Liver (tissue), 9 donors: Measurements from ENCODE around the gene CELF4. TPM values are rescaled to one million over a fixed set of nuclear protein-coding genes. Genes with fewer than 3 reads are reported as not detected.

Experiments
- DNase-seq: peaks from one replicate; pipeline ENCODE4 v3.0.0-alpha.2; 2017; ENCODE audit warnings: low spot score
- H3K27ac ChIP-seq, 2 donors: one replicate each; pipeline ENCODE4 v1.7.0; 2013; ENCODE audit warnings: inconsistent platforms in 2 of 2, low read length in 2 of 2, control low read depth in 1 of 2, low read depth in 1 of 2, mild to moderate bottlenecking in 1 of 2
- H3K27me3 ChIP-seq, 4 donors: one replicate each; pipeline versions ENCODE4 v1.6.1 to v1.7.0; 2013; ENCODE audit warnings: low read length in 3 of 4, inconsistent platforms in 1 of 4, mild to moderate bottlenecking in 1 of 4, moderate library complexity in 1 of 4; ENCODE audit not compliant: control insufficient read depth in 4 of 4, insufficient read depth in 4 of 4
- H3K36me3 ChIP-seq, 4 donors: one replicate each; pipeline versions ENCODE4 v1.6.1 to v1.7.0; 2013; ENCODE audit warnings: low read length in 3 of 4, mild to moderate bottlenecking in 3 of 4, low read depth in 1 of 4, moderate library complexity in 1 of 4; ENCODE audit not compliant: control insufficient read depth in 4 of 4, insufficient read depth in 3 of 4
- H3K4me1 ChIP-seq, 4 donors: one replicate each; pipeline versions ENCODE4 v1.6.1 to v1.7.0; 2013; ENCODE audit warnings: low read length in 3 of 4, mild to moderate bottlenecking in 3 of 4, moderate library complexity in 1 of 4; ENCODE audit not compliant: control insufficient read depth in 4 of 4, insufficient read depth in 4 of 4
- H3K4me3 ChIP-seq, 3 donors: one replicate each; pipeline versions ENCODE4 v1.6.1 to v1.7.0; 2013; ENCODE audit warnings: low read length in 3 of 3, control low read depth in 1 of 3, low read depth in 1 of 3, mild to moderate bottlenecking in 1 of 3
- H3K9ac ChIP-seq, 2 donors: one replicate each; pipeline ENCODE4 v1.7.0; 2013; ENCODE audit warnings: low read length in 2 of 2, mild to moderate bottlenecking in 2 of 2, moderate library complexity in 2 of 2, control low read depth in 1 of 2, low read depth in 1 of 2
- H3K9me3 ChIP-seq, 4 donors: one replicate each; pipeline versions ENCODE4 v1.6.1 to v1.7.0; 2013; ENCODE audit warnings: low read length in 3 of 4; ENCODE audit not compliant: control insufficient read depth in 4 of 4
- ATF3 ChIP-seq: IDR thresholded peaks from 2 replicates; pipeline ENCODE4 v1.6.1; 2016; ENCODE audit warnings: antibody characterized with exemption
- CTCF ChIP-seq: fragments of 150-350 bp; IDR thresholded peaks from 2 replicates; pipeline ENCODE4 v1.5.1; 2017; ENCODE audit warnings: improper control_type of control experiment, low read depth, low read length; ENCODE audit not compliant: missing input control
- EGR1 ChIP-seq, 2 donors: IDR thresholded peaks; 2 replicates each; pipeline ENCODE4 v1.6.1; 2016 to 2018; ENCODE audit warnings: antibody characterized with exemption in 2 of 2, low read depth in 2 of 2
- FOXA1 ChIP-seq: IDR thresholded peaks from 2 replicates; pipeline ENCODE4 v1.6.1; 2016; ENCODE audit warnings: antibody characterized with exemption
- FOXA2 ChIP-seq: IDR thresholded peaks from 2 replicates; pipeline ENCODE4 v1.6.1; 2016; ENCODE audit warnings: antibody characterized with exemption
- GABPA ChIP-seq, 2 donors: IDR thresholded peaks in 1 of 2; conservative IDR thresholded peaks in 1 of 2; 2 replicates each; pipeline ENCODE4 v1.6.1; 2016; ENCODE audit warnings: antibody characterized with exemption in 2 of 2, mild to moderate bottlenecking in 1 of 2, moderate library complexity in 1 of 2
- HNF4A ChIP-seq, 2 donors: conservative IDR thresholded peaks; 2 replicates each; pipeline ENCODE4 v1.6.1; 2016; ENCODE audit warnings: antibody characterized with exemption in 2 of 2, mild to moderate bottlenecking in 2 of 2
- HNF4G ChIP-seq: IDR thresholded peaks from 2 replicates; pipeline ENCODE4 v1.6.1; 2016; ENCODE audit warnings: antibody characterized with exemption
- JUND ChIP-seq, 2 donors: IDR thresholded peaks; 2 replicates each; pipeline ENCODE4 v1.6.1; 2016; ENCODE audit warnings: antibody characterized with exemption in 2 of 2
- NR2F2 ChIP-seq: IDR thresholded peaks from 2 replicates; pipeline ENCODE4 v1.6.1; 2016; ENCODE audit warnings: antibody characterized with exemption
- RAD21 ChIP-seq, 2 donors: IDR thresholded peaks; 2 replicates each; pipeline ENCODE4 v1.6.1; 2016; ENCODE audit warnings: antibody characterized with exemption in 2 of 2, mild to moderate bottlenecking in 2 of 2
- REST ChIP-seq: IDR thresholded peaks from 2 replicates; pipeline ENCODE4 v1.6.1; 2016; ENCODE audit warnings: antibody characterized with exemption, mild to moderate bottlenecking
- RXRA ChIP-seq, 2 donors: IDR thresholded peaks; 2 replicates each; pipeline ENCODE4 v1.6.1; 2017 to 2018; ENCODE audit warnings: antibody characterized with exemption in 2 of 2, mild to moderate bottlenecking in 1 of 2
- SP1 ChIP-seq: IDR thresholded peaks from 2 replicates; pipeline ENCODE4 v1.6.1; 2018; ENCODE audit warnings: antibody characterized with exemption, mild to moderate bottlenecking
- TAF1 ChIP-seq: conservative IDR thresholded peaks from 2 replicates; pipeline ENCODE4 v1.6.1; 2016; ENCODE audit warnings: antibody characterized with exemption, mild to moderate bottlenecking
- YY1 ChIP-seq: IDR thresholded peaks from 2 replicates; pipeline ENCODE4 v1.6.1; 2016; ENCODE audit warnings: antibody characterized with exemption, mild to moderate bottlenecking
- ZBTB33 ChIP-seq: IDR thresholded peaks from 2 replicates; pipeline ENCODE4 v1.6.1; 2016; ENCODE audit warnings: antibody characterized with exemption
- WGBS: extraction: QIAGEN DNeasy Blood & Tissue Kit; methylation state at CpG from one replicate; pipeline ENCODE4 v1.1.7; 2013; 5-methylcytosine and 5-hydroxymethylcytosine counted together
- polyA plus RNA-seq, 2 donors: library from polyadenylated mRNA; stranded (reverse) in 1 of 2; unstranded in 1 of 2; fragments of 200-250 nt in 1 of 2; fragments of >200 nt in 1 of 2; fragmentation: Nextera tagmentation in 1 of 2; extraction: Ambion mirVana in 1 of 2; gene quantifications; one replicate each; pipeline versions ENCODE4 v1.2.1 to v1.2.3, GENCODE V29; 2013 to 2015
- total RNA-seq, 2 donors: library from RNA; depleted of rRNA; stranded (reverse); fragments of >200 nt; gene quantifications; one replicate each; pipeline ENCODE4 v1.2.3, GENCODE V29; 2014
- donor health status: healthy.
- donor health status: healthy.
- donor health status: healthy.
- donor health status: healthy.
- donor health status: healthy.

Gene CELF4
- total and polyA plus RNA-seq, 4 donors: 0.08 to 0.28 (median 0.21) TPM; not detected in 1

GRCh38 chr18:37266290-37266689 is 299.3 kb downstream of the CELF4 start (continued):
- TF ChIP-seq ATF3 (no peak), NR2F2 (no peak), YY1 (no peak), FOXA1 (no peak), TAF1 (no peak)

GRCh38 chr18:37265382-37265781 is 300.2 kb downstream of the CELF4 start:
- 64% methylated on average over 2 of the region's 2 CpGs for WGBS
- H3K36me3 ChIP-seq: no peaks in the 10 kb centered on the region
- no peak overlapping the region for H3K9ac ChIP-seq
- TF ChIP-seq FOXA2 (no peak), RAD21 (IDR thresholded peaks at IDR 0.05) (no peak), JUND (IDR thresholded peaks at IDR 0.05) (no peak), EGR1 (IDR thresholded peaks at IDR 0.05; ENCODE audit: low read depth in 2 of 2) (no peak), ZBTB33 (no peak), ATF3 (no peak), NR2F2 (no peak), GABPA (IDR thresholded peaks at IDR 0.05 in 1 of 2, conservative IDR thresholded peaks at IDR 0.05 in 1 of 2) (no peak), CTCF (no peak), YY1 (no peak), TAF1 (no peak), SP1 (no peak), HNF4G (no peak), RXRA (IDR thresholded peaks at IDR 0.05) (no peak), HNF4A (conservative IDR thresholded peaks at IDR 0.05) (no peak), FOXA1 (no peak)
- H3K27ac ChIP-seq: no peak overlapping the region
- no peak overlapping the region for H3K4me3 ChIP-seq
- no peaks in the 10 kb centered on the region for H3K9me3 ChIP-seq
- no peak for DNase-seq
- H3K27me3 ChIP-seq: peaks cover 0 to 5% (median 0%) of the 10 kb centered on the region in 4 donors
- H3K4me1 ChIP-seq: no peaks in the 10 kb centered on the region

- H3K27ac ChIP-seq: no peak overlapping the region
- H3K27me3 ChIP-seq: peaks cover 0 to 5% (median 0%) of the 10 kb centered on the region in 4 donors
- DNase-seq: no peak
- 91% methylated on average over 14 of the region's 14 CpGs for WGBS
- no peak overlapping the region for H3K9ac ChIP-seq
- no peaks in the 10 kb centered on the region for H3K9me3 ChIP-seq
- no peaks in the 10 kb centered on the region for H3K4me1 ChIP-seq
- TF ChIP-seq REST: no peak
- no peak for TF ChIP-seq FOXA1
- TF ChIP-seq CTCF: no peak
- TF ChIP-seq RAD21 (IDR thresholded peaks at IDR 0.05): no peak
- no peak for TF ChIP-seq FOXA2
- no peak for TF ChIP-seq RXRA (IDR thresholded peaks at IDR 0.05)
- no peak overlapping the region for H3K4me3 ChIP-seq
- no peaks in the 10 kb centered on the region for H3K36me3 ChIP-seq
Observed at GRCh38 chr18:37264956-37265355, 300.6 kb downstream of the CELF4 start.
